H1 (cell line): ENCODE data around the gene RNASEH2C.

Experiments used
- BCL11A ChIP-seq, 2 experiments: IDR thresholded peaks; one replicate each; pipeline ENCODE4 v1.6.1; 2011; ENCODE audit warnings: low read depth in 2 of 2, low read length in 2 of 2, mild to moderate bottlenecking in 2 of 2
- CTCF ChIP-seq, 3 experiments: IDR thresholded peaks; 1 replicate in 2 of 3; 2 replicates in 1 of 3; pipeline versions ENCODE4 v1.5.1 to v1.6.1; 2011; ENCODE audit warnings: low read length in 3 of 3, mild to moderate bottlenecking in 3 of 3, inconsistent platforms in 2 of 3, low read depth in 1 of 3, moderate library complexity in 1 of 3; ENCODE audit not compliant: insufficient read depth in 1 of 3; ENCODE audit errors: control extremely low read depth in 1 of 3
- EZH2 ChIP-seq: fragments of 200-600 bp; sonication (generic); IDR thresholded peaks from 2 replicates; pipeline ENCODE4 v1.7.1; 2012; ENCODE audit warnings: low read depth, mild to moderate bottlenecking, moderate library complexity, low read length, inconsistent platforms; ENCODE audit not compliant: severe bottlenecking
- HDAC2 ChIP-seq, 2 experiments: fragments of 300-600 bp in 1 of 2; sonication (generic) in 1 of 2; IDR thresholded peaks; 2 replicates each; pipeline ENCODE4 v1.6.1; 2011 to 2012; ENCODE audit warnings: low read depth in 2 of 2, low read length in 2 of 2, mild to moderate bottlenecking in 2 of 2, moderate library complexity in 2 of 2, borderline replicate concordance in 1 of 2, inconsistent platforms in 1 of 2
- NRF1 ChIP-seq: IDR thresholded peaks from 2 replicates; pipeline ENCODE4 v1.6.1; 2011; ENCODE audit warnings: mild to moderate bottlenecking, low read depth, low read length, improper control_type of control experiment
- POLR2A ChIP-seq, 2 experiments: IDR thresholded peaks; 1 replicate in 1 of 2; 2 replicates in 1 of 2; pipeline ENCODE4 v1.6.1; 2011; ENCODE audit warnings: low read depth in 2 of 2, low read length in 2 of 2, mild to moderate bottlenecking in 2 of 2; ENCODE audit errors: control extremely low read depth in 1 of 2
- TF ChIP-seq, protein P1 (sequence below): IDR thresholded peaks from 2 replicates; pipeline ENCODE4 v1.6.1; 2012; ENCODE audit warnings: inconsistent platforms
- TF ChIP-seq, protein P2 (sequence below): IDR thresholded peaks from 2 replicates; pipeline ENCODE4 v1.6.1; 2012; ENCODE audit warnings: low read length, inconsistent platforms
- TF ChIP-seq, protein P3 (sequence below): IDR thresholded peaks from 2 replicates; pipeline ENCODE4 v1.6.1; 2012; ENCODE audit warnings: inconsistent platforms

DNA sequence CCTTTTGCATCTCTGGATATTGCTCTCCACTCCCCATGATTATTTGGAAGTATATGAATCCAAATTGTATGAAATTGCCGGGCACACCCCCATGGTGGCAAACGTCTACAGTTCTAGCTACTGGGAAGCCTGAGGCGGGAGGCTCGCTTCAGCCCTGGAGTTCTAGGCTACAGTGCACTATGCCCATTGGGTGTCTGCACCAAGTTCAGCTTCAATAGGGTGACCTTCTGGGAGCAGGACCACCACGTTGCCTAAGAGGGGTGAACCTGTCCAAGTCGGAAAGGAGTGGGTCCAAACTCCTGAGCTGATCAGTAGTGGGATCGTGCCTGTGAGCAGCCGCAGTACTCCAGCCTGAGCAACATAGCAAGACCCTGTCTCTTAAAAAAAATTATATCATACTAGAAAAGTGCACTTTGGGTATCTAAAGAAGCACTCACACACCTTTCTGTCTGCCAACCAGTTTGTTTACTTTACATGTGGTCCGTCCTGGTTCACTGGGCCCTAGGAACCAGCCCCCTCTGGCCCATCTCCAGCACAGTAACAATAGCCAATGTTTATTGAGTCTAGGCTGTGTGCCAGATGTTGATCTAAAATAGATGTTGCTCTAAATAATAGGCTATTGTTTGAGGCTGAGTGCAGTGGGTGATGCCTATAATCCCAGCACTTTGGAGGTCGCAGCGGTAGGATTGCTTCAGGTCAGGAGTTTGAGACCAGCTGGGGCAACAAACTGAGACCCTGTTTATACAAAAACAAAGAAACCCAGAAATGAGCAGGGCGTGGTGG, 24.9 kb downstream of the RNASEH2C start:
- TF ChIP-seq, protein P1, sequence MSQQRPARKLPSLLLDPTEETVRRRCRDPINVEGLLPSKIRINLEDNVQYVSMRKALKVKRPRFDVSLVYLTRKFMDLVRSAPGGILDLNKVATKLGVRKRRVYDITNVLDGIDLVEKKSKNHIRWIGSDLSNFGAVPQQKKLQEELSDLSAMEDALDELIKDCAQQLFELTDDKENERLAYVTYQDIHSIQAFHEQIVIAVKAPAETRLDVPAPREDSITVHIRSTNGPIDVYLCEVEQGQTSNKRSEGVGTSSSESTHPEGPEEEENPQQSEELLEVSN, result no peak
- TF ChIP-seq NRF1 (no peak), HDAC2 (IDR thresholded peaks at IDR 0.05; ENCODE audit: borderline replicate concordance in 1 of 2, low read depth in 2 of 2, low read length in 2 of 2) (no peak), BCL11A (IDR thresholded peaks at IDR 0.05; ENCODE audit: low read depth in 2 of 2, low read length in 2 of 2) (no peak), POLR2A (IDR thresholded peaks at IDR 0.05; ENCODE audit: control extremely low read depth in 1 of 2, low read depth in 2 of 2, low read length in 2 of 2) (no peak), CTCF (IDR thresholded peaks at IDR 0.05; ENCODE audit: control extremely low read depth in 1 of 3, insufficient read depth in 1 of 3, low read depth in 1 of 3, low read length in 3 of 3) (no peak), EZH2 (no peak)
- TF ChIP-seq, protein P2, sequence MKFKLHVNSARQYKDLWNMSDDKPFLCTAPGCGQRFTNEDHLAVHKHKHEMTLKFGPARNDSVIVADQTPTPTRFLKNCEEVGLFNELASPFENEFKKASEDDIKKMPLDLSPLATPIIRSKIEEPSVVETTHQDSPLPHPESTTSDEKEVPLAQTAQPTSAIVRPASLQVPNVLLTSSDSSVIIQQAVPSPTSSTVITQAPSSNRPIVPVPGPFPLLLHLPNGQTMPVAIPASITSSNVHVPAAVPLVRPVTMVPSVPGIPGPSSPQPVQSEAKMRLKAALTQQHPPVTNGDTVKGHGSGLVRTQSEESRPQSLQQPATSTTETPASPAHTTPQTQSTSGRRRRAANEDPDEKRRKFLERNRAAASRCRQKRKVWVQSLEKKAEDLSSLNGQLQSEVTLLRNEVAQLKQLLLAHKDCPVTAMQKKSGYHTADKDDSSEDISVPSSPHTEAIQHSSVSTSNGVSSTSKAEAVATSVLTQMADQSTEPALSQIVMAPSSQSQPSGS, result no peak
- TF ChIP-seq, protein P3, sequence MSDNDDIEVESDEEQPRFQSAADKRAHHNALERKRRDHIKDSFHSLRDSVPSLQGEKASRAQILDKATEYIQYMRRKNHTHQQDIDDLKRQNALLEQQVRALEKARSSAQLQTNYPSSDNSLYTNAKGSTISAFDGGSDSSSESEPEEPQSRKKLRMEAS, result no peak
